Neural cell (in vitro differentiated cells): ENCODE results near the gene AKR1B1.

Experiments
- EZH2 ChIP-seq: fragments of 200-600, 300-800 bp; shearing (Covaris generic), sonication (generic); IDR thresholded peaks from 2 replicates; pipeline ENCODE4 v1.6.1; 2014; ENCODE audit warnings: antibody characterized with exemption, low read length, borderline replicate concordance, mild to moderate bottlenecking; ENCODE audit not compliant: insufficient read depth, poor library complexity, severe bottlenecking
- MXI1 ChIP-seq: fragments of 450-650 bp; conservative IDR thresholded peaks from 2 replicates; pipeline ENCODE4 v1.6.1; 2014; ENCODE audit warnings: antibody characterized with exemption, mild to moderate bottlenecking; ENCODE audit not compliant: poor library complexity, severe bottlenecking
- POLR2AphosphoS5 ChIP-seq: IDR thresholded peaks from 2 replicates; pipeline ENCODE4 v1.6.1; 2012
- REST ChIP-seq: IDR thresholded peaks from 2 replicates; pipeline ENCODE4 v1.6.1; 2012; ENCODE audit warnings: borderline replicate concordance

- TF ChIP-seq POLR2AphosphoS5 (no peak), EZH2 (no peak), REST (no peak), MXI1 (no peak)
Measured at GRCh38 chr7:134394056-134394455, 64.8 kb downstream of the AKR1B1 start.
